Measurements from ENCODE around the gene ULK4.

The ULK4 gene

DNA sequence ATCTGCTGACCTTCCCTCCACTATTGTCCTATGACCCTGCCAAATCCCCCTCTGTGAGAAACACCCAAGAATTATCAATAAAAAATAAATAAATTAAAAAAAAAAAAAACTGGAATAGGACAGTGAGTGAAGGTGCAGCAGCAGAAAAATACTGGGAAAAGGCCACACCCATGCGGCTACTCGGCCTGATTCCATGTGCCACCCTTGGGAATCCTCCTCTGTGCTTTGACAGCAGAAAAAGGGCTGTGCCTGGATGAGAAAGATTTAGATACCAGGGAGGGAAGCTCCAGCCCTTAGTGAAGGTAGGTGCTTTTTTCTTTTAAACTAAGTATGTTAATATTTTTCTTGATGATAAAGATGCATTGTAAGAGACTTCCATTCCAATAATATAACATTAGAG, 654.8 kb downstream of the ULK4 start:
- Histone ChIP-seq H3K4me3 (replicated peaks; ENCODE audit: insufficient read depth, low read length) (no peak overlapping the region), H3K27ac (replicated peaks) (no peak overlapping the region), H3K27me3 (ENCODE audit: insufficient read depth, poor library complexity, severe bottlenecking) (no peaks in the 10 kb centered on the region)
- no peak for DNase-seq (ENCODE audit: low read depth in 1 of 2, low spot score in 1 of 2)
- TF ChIP-seq, protein P1, sequence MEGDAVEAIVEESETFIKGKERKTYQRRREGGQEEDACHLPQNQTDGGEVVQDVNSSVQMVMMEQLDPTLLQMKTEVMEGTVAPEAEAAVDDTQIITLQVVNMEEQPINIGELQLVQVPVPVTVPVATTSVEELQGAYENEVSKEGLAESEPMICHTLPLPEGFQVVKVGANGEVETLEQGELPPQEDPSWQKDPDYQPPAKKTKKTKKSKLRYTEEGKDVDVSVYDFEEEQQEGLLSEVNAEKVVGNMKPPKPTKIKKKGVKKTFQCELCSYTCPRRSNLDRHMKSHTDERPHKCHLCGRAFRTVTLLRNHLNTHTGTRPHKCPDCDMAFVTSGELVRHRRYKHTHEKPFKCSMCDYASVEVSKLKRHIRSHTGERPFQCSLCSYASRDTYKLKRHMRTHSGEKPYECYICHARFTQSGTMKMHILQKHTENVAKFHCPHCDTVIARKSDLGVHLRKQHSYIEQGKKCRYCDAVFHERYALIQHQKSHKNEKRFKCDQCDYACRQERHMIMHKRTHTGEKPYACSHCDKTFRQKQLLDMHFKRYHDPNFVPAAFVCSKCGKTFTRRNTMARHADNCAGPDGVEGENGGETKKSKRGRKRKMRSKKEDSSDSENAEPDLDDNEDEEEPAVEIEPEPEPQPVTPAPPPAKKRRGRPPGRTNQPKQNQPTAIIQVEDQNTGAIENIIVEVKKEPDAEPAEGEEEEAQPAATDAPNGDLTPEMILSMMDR (IDR thresholded peaks at IDR 0.05; ENCODE audit: insufficient read depth, low read length) = no peak
- TF ChIP-seq POLR2AphosphoS5 (IDR thresholded peaks at IDR 0.05; ENCODE audit: low read depth) (no peak), SPI1 (IDR thresholded peaks at IDR 0.05; ENCODE audit: borderline replicate concordance, low read depth) (no peak), GABPA (IDR thresholded peaks at IDR 0.05; ENCODE audit: low read depth) (no peak)
- TF ChIP-seq, protein P2, sequence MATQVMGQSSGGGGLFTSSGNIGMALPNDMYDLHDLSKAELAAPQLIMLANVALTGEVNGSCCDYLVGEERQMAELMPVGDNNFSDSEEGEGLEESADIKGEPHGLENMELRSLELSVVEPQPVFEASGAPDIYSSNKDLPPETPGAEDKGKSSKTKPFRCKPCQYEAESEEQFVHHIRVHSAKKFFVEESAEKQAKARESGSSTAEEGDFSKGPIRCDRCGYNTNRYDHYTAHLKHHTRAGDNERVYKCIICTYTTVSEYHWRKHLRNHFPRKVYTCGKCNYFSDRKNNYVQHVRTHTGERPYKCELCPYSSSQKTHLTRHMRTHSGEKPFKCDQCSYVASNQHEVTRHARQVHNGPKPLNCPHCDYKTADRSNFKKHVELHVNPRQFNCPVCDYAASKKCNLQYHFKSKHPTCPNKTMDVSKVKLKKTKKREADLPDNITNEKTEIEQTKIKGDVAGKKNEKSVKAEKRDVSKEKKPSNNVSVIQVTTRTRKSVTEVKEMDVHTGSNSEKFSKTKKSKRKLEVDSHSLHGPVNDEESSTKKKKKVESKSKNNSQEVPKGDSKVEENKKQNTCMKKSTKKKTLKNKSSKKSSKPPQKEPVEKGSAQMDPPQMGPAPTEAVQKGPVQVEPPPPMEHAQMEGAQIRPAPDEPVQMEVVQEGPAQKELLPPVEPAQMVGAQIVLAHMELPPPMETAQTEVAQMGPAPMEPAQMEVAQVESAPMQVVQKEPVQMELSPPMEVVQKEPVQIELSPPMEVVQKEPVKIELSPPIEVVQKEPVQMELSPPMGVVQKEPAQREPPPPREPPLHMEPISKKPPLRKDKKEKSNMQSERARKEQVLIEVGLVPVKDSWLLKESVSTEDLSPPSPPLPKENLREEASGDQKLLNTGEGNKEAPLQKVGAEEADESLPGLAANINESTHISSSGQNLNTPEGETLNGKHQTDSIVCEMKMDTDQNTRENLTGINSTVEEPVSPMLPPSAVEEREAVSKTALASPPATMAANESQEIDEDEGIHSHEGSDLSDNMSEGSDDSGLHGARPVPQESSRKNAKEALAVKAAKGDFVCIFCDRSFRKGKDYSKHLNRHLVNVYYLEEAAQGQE (IDR thresholded peaks at IDR 0.05; ENCODE audit: insufficient replicate concordance, low read depth) = no peak

DNA sequence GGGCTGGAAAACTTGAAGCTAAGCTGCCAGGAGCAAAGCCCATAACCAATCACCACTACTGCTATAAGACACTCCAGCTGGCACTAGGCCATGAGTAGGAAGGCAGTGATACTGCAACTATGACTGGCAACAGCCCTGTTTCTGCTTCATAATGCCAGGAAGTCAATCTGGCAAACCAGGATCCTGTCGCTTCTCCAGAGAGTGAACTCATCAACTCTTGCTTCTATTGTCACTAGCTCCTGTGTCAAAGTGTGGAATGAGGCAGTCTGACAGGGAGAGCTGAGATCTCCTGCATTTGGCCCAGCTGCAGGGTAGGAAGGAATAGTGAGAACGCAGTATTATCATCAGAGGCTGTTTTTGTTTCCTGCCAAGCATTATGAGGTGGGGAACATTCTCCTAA, 657.3 kb downstream of the ULK4 start:
- DNase-seq (ENCODE audit: low read depth in 1 of 2, low spot score in 1 of 2) = no peak
- Histone ChIP-seq H3K27me3 (ENCODE audit: insufficient read depth, poor library complexity, severe bottlenecking) (peaks cover 2% of the 10 kb centered on the region), H3K27ac (replicated peaks) (no peak overlapping the region), H3K4me3 (replicated peaks; ENCODE audit: insufficient read depth, low read length) (no peak overlapping the region)
- TF ChIP-seq POLR2AphosphoS5 (IDR thresholded peaks at IDR 0.05; ENCODE audit: low read depth) = no peak
- TF ChIP-seq, protein P1 (IDR thresholded peaks at IDR 0.05; ENCODE audit: insufficient read depth, low read length) = no peak
- TF ChIP-seq GABPA (IDR thresholded peaks at IDR 0.05; ENCODE audit: low read depth) = no peak
- no peak for TF ChIP-seq SPI1 (IDR thresholded peaks at IDR 0.05; ENCODE audit: borderline replicate concordance, low read depth)
- TF ChIP-seq, protein P2 (IDR thresholded peaks at IDR 0.05; ENCODE audit: insufficient replicate concordance, low read depth) = no peak

DNA sequence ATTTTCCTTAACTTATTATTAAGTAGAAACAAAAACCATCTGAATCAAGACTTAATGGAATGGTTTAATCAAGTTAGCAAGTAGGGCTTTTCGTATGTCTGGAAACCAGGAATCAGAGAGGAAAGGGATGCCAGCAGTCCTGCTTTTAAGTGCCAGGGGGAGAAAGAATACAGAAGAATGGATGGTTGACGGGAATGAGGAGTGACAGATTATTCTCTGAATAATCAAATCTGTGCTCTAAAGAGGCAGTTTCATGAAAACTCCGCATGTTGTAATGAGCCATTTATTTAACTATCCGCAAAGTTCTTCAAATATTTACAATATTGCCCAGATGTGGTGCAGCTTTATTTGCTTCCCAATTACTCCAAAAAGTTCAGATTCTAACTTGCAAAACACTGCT, 659.6 kb downstream of the ULK4 start:
- Histone ChIP-seq H3K27me3 (ENCODE audit: insufficient read depth, poor library complexity, severe bottlenecking) (peaks cover 2% of the 10 kb centered on the region), H3K27ac (replicated peaks) (no peak overlapping the region), H3K4me3 (replicated peaks; ENCODE audit: insufficient read depth, low read length) (no peak overlapping the region)
- DNase-seq (ENCODE audit: low read depth in 1 of 2, low spot score in 1 of 2) = no peak
- TF ChIP-seq POLR2AphosphoS5 (IDR thresholded peaks at IDR 0.05; ENCODE audit: low read depth) = no peak
- TF ChIP-seq, protein P1 (IDR thresholded peaks at IDR 0.05; ENCODE audit: insufficient read depth, low read length) = no peak
- no peak for TF ChIP-seq SPI1 (IDR thresholded peaks at IDR 0.05; ENCODE audit: borderline replicate concordance, low read depth)
- TF ChIP-seq GABPA (IDR thresholded peaks at IDR 0.05; ENCODE audit: low read depth) = no peak
- TF ChIP-seq, protein P2 (IDR thresholded peaks at IDR 0.05; ENCODE audit: insufficient replicate concordance, low read depth) = no peak
